OCI-LY1 (cell line): ENCODE results near the gene TDRKH.
"Not testable (repeated sequence)": the region's sequence is repeated elsewhere in the genome, so short reads cannot be mapped to it uniquely, and the experiment has no call there.

Experiments
- H2AFZ ChIP-seq: fragments of 200-600 bp; sonication (generic), shearing (Covaris generic); 2 replicates; pipeline ENCODE4 v1.6.0; 2014; ENCODE audit warnings: antibody characterized with exemption, mild to moderate bottlenecking, low read length
- H3F3A ChIP-seq: fragments of 200-600 bp; sonication (generic), shearing (Covaris generic); 2 replicates; pipeline ENCODE4 v1.6.0; 2014; ENCODE audit warnings: mild to moderate bottlenecking, antibody characterized with exemption, low read length, moderate library complexity; ENCODE audit not compliant: insufficient read depth
- H3K27ac ChIP-seq: fragments of 200-600 bp; sonication (generic); 2 replicates; pipeline ENCODE4 v1.5.1; 2014; ENCODE audit warnings: low read length, mixed run types, mild to moderate bottlenecking, low read depth; ENCODE audit not compliant: poor library complexity, severe bottlenecking
- H3K27me3 ChIP-seq: fragments of 200-600 bp; sonication (generic); 2 replicates; pipeline ENCODE4 v1.6.0; 2014; ENCODE audit warnings: antibody characterized with exemption, mild to moderate bottlenecking, low read length, moderate library complexity; ENCODE audit not compliant: insufficient read depth
- H3K36me3 ChIP-seq: fragments of 200-600 bp; sonication (generic); 2 replicates; pipeline ENCODE4 v1.6.1; 2014; ENCODE audit warnings: mild to moderate bottlenecking, antibody characterized with exemption, low read length, moderate library complexity, mixed read lengths; ENCODE audit not compliant: insufficient read depth
- H3K4me1 ChIP-seq: fragments of 200-600 bp; sonication (generic); 2 replicates; pipeline ENCODE4 v1.5.1; 2014; ENCODE audit warnings: mild to moderate bottlenecking, low read length, moderate library complexity; ENCODE audit not compliant: insufficient read depth, severe bottlenecking
- H3K4me2 ChIP-seq: fragments of 200-600 bp; sonication (generic), shearing (Covaris generic); 2 replicates; pipeline ENCODE4 v1.6.1; 2014; ENCODE audit warnings: low read length
- H3K4me3 ChIP-seq: fragments of 200-600 bp; sonication (generic); 2 replicates; pipeline ENCODE4 v1.5.1; 2014; ENCODE audit warnings: low read length, low read depth, mild to moderate bottlenecking, mixed read lengths; ENCODE audit not compliant: poor library complexity, severe bottlenecking
- H3K79me2 ChIP-seq: fragments of 200-600 bp; shearing (Covaris generic); 2 replicates; pipeline ENCODE4 v1.6.1; 2016; ENCODE audit warnings: mixed run types, low read length, mixed read lengths; ENCODE audit not compliant: insufficient read depth
- H3K9ac ChIP-seq: fragments of 200-600 bp; sonication (generic), shearing (Covaris generic); 2 replicates; pipeline ENCODE4 v1.6.1; 2014; ENCODE audit warnings: mild to moderate bottlenecking, low read length, mixed read lengths
- H3K9me2 ChIP-seq: fragments of 200-600 bp; sonication (generic), shearing (Covaris generic); 2 replicates; pipeline ENCODE4 v1.6.1; 2014; ENCODE audit warnings: low read depth, mild to moderate bottlenecking, low read length, mixed read lengths
- H3K9me3 ChIP-seq: fragments of 200-600 bp; shearing (Covaris generic); 2 replicates; pipeline ENCODE4 v1.6.1; 2014; ENCODE audit warnings: low read length, mixed read lengths
- H4K20me1 ChIP-seq: fragments of 200-600 bp; sonication (generic), shearing (Covaris generic); 2 replicates; pipeline ENCODE4 v1.6.0; 2016; ENCODE audit warnings: mild to moderate bottlenecking, low read length; ENCODE audit not compliant: insufficient read depth
- CTCF ChIP-seq: fragments of 200-600 bp; sonication (generic), shearing (Covaris generic); IDR thresholded peaks from 2 replicates; pipeline ENCODE4 v1.5.1; 2017; ENCODE audit warnings: mild to moderate bottlenecking, antibody characterized with exemption, low read length, moderate library complexity, mixed read lengths
- EZH2 ChIP-seq: fragments of 200-600 bp; sonication (generic), shearing (Covaris generic); IDR thresholded peaks from 2 replicates; pipeline ENCODE4 v1.8.0; 2017; ENCODE audit warnings: borderline replicate concordance, mixed run types, mild to moderate bottlenecking, antibody characterized with exemption, low read length, moderate library complexity, mixed read lengths

The TDRKH gene

GRCh38 chr1:151739590-151740355 is 50.5 kb downstream of the TDRKH start:
- Histone ChIP-seq H3K9me3 (peaks cover 12% of the 10 kb centered on the region), H3K9ac (no peak overlapping the region), H3K4me1 (no peaks in the 10 kb centered on the region), H3K79me2 (no peaks in the 10 kb centered on the region), H3K4me2 (no peak overlapping the region), H3K27me3 (no peaks in the 10 kb centered on the region; the same call in 1 of the 2 replicates), H3K36me3 (peaks cover 8% of the 10 kb centered on the region; the same call in 1 of the 2 replicates), H3K27ac (no peak overlapping the region), H3K9me2 (no peaks in the 10 kb centered on the region), H3F3A (no peaks in the 10 kb centered on the region), H4K20me1 (no peaks in the 10 kb centered on the region), H2AFZ (no peak overlapping the region), H3K4me3 (no peak overlapping the region)
- no peak for TF ChIP-seq EZH2
- TF ChIP-seq CTCF = no peak

- H3K27me3 ChIP-seq = no peaks in the 10 kb centered on the region; the same call in 1 of the 2 replicates
- no peaks in the 10 kb centered on the region for H4K20me1 ChIP-seq
- no peaks in the 10 kb centered on the region for H3K9me2 ChIP-seq
- no peak overlapping the region for H3K27ac ChIP-seq
- H3K4me2 ChIP-seq = no peak overlapping the region
- TF ChIP-seq EZH2 (no peak), CTCF (no peak)
- peaks cover 12% of the 10 kb centered on the region for H3K9me3 ChIP-seq
- H3K36me3 ChIP-seq = peaks cover 8% of the 10 kb centered on the region; the same call in 1 of the 2 replicates
- H3K4me3 ChIP-seq = no peak overlapping the region
- no peak overlapping the region for H3K9ac ChIP-seq
- H3F3A ChIP-seq = no peaks in the 10 kb centered on the region
- no peak overlapping the region for H2AFZ ChIP-seq
- no peaks in the 10 kb centered on the region for H3K79me2 ChIP-seq
- no peaks in the 10 kb centered on the region for H3K4me1 ChIP-seq
Measured at GRCh38 chr1:151737479-151737878, 52.8 kb downstream of the TDRKH start.

GRCh38 chr1:151737026-151737425 is 53.3 kb downstream of the TDRKH start:
- H3K4me1 ChIP-seq = no peaks in the 10 kb centered on the region
- TF ChIP-seq CTCF (no peak), EZH2 (no peak)
- no peaks in the 10 kb centered on the region for H3K79me2 ChIP-seq
- H3K4me3 ChIP-seq = no peak overlapping the region
- no peaks in the 10 kb centered on the region; the same call in 1 of the 2 replicates for H3K27me3 ChIP-seq
- no peaks in the 10 kb centered on the region for H3K9me2 ChIP-seq
- no peaks in the 10 kb centered on the region for H4K20me1 ChIP-seq
- H3K9ac ChIP-seq = no peak overlapping the region
- no peak overlapping the region for H2AFZ ChIP-seq
- H3K9me3 ChIP-seq = peaks cover 12% of the 10 kb centered on the region
- H3K4me2 ChIP-seq = no peak overlapping the region
- H3K36me3 ChIP-seq = peaks cover 8% of the 10 kb centered on the region; the same call in 1 of the 2 replicates
- H3K27ac ChIP-seq = no peak overlapping the region
- H3F3A ChIP-seq = no peaks in the 10 kb centered on the region

- not testable (repeated sequence) for H3K79me2 ChIP-seq, H3F3A ChIP-seq, H3K4me2 ChIP-seq, H3K9ac ChIP-seq, H2AFZ ChIP-seq, H3K4me1 ChIP-seq, H3K9me2 ChIP-seq, H3K4me3 ChIP-seq, H3K27me3 ChIP-seq, H3K27ac ChIP-seq, H4K20me1 ChIP-seq, H3K36me3 ChIP-seq
- H3K9me3 ChIP-seq = peaks cover 12% of the 10 kb centered on the region
Measured at GRCh38 chr1:151733995-151734394, 56.3 kb downstream of the TDRKH start.
